ENCODE measurements around the gene FSTL4. TPM values are rescaled to one million over a fixed set of nuclear protein-coding genes. Genes with fewer than 3 reads are reported as not detected.

The FSTL4 gene
- total and polyA plus RNA-seq, 2 of the 4 experiments (the other 2 are of a cell fraction): 0.18 TPM; not detected in 1

DNA sequence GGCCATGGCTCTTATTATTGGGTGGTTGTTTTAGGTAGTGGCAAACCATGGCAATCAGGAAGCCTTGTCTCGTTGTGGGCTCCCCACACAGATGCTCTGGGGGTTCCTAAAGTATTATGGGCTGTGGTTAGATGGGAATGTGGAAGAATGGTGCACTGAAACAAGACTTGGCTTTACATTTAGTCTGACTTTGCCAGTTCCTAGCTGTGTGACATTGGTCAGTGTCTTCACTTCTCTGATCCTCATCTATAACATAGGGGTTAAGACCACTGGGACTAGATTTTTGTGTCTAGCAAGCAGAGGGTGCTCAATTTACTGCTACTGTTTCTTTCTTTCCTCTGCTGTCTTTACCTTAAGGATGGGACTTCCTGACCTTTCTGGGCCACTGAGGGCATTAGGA, 411.0 kb downstream of the FSTL4 start:
- H3K27me3 ChIP-seq (ENCODE audit: control insufficient read depth, insufficient read depth, low read length): peaks cover 38% of the 10 kb centered on the region
- no peaks in the 10 kb centered on the region for H3K36me3 ChIP-seq (ENCODE audit: control insufficient read depth, insufficient read depth, low read length)
- H2BK20ac ChIP-seq (ENCODE audit: low read depth, low read length): no peak overlapping the region
- H2BK5ac ChIP-seq (ENCODE audit: low read depth, low read length, poor library complexity, severe bottlenecking): no peak overlapping the region
- DNase-seq (no peak), ATAC-seq (ENCODE audit: low read depth) (no peak)
- no peak overlapping the region for H4K8ac ChIP-seq (ENCODE audit: low read depth in 2 of 2, low read length in 2 of 2)
- BruUV-seq (replicated peaks): no TSS peak
- no peak overlapping the region for H2BK120ac ChIP-seq (ENCODE audit: low read depth, low read length)
- no peak overlapping the region for H4K5ac ChIP-seq (ENCODE audit: low read depth, low read length)
- H2AK9ac ChIP-seq (replicated peaks; ENCODE audit: low read depth, low read length, poor library complexity): no peak overlapping the region
- H3K14ac ChIP-seq (replicated peaks; ENCODE audit: low read depth, low read length): no peak overlapping the region
- H4K91ac ChIP-seq (ENCODE audit: insufficient read depth, low read depth, low read length): no peak overlapping the region
- CTCF ChIA-PET: no interaction called here
- dilution Hi-C loops (cut with HindIII; ENCODE audit: low sequenced_read_pairs, unreplicated experiment): no loop called here
- H3K9ac ChIP-seq (ENCODE audit: low read depth, low read length): no peak overlapping the region
- H3K9me1 ChIP-seq (ENCODE audit: insufficient read depth, low read length): no peaks in the 10 kb centered on the region
- H3K27ac ChIP-seq (ENCODE audit: insufficient read depth, low read length): no peak overlapping the region
- in situ Hi-C loops (cut with MboI; ENCODE audit: low sequenced_read_pairs): no loop called here
- TF ChIP-seq CHD1 (IDR thresholded peaks at IDR 0.05; ENCODE audit: low read depth, low read length): no peak
- TF ChIP-seq, protein P1, sequence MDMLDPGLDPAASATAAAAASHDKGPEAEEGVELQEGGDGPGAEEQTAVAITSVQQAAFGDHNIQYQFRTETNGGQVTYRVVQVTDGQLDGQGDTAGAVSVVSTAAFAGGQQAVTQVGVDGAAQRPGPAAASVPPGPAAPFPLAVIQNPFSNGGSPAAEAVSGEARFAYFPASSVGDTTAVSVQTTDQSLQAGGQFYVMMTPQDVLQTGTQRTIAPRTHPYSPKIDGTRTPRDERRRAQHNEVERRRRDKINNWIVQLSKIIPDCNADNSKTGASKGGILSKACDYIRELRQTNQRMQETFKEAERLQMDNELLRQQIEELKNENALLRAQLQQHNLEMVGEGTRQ (IDR thresholded peaks at IDR 0.05; ENCODE audit: low read depth, low read length): no peak
- TF ChIP-seq FOS (IDR thresholded peaks at IDR 0.05; ENCODE audit: low read depth, low read length): no peak
- no peak for TF ChIP-seq POLR2A (IDR thresholded peaks at IDR 0.05; ENCODE audit: low read depth, low read length)
- TF ChIP-seq RAD21 (IDR thresholded peaks at IDR 0.05; ENCODE audit: low read length): no peak
- TF ChIP-seq MAFK (IDR thresholded peaks at IDR 0.05; ENCODE audit: low read depth, low read length): no peak
- H2AFZ ChIP-seq (replicated peaks; ENCODE audit: low read length, poor library complexity): no peak overlapping the region
- POLR2A ChIA-PET (ENCODE audit: unreplicated experiment): no interaction called here
- H3K9me3 ChIP-seq (ENCODE audit: control insufficient read depth, insufficient read depth, low read length): peaks cover 4% of the 10 kb centered on the region; the same call in 1 of the 2 replicates
- H3K4me1 ChIP-seq (ENCODE audit: control insufficient read depth, insufficient read depth, low read length): peaks cover 2% of the 10 kb centered on the region; the same call in 1 of the 2 replicates
- no peaks in the 10 kb centered on the region for H3K79me1 ChIP-seq (ENCODE audit: low read depth in 1 of 2, low read length in 2 of 2)
- no peak overlapping the region for H3K56ac ChIP-seq (ENCODE audit: extremely low read depth, insufficient read depth, low read length)
- H3K18ac ChIP-seq (ENCODE audit: low read depth, low read length): no peak overlapping the region
- H3K23ac ChIP-seq (ENCODE audit: low read depth, low read length): no peak overlapping the region
- no CpG with 5 or more reads among the region's 1 CpG for WGBS, 2 experiments (ENCODE audit: extremely low coverage in 2 of 2, insufficient read length in 1 of 2)
- H4K20me1 ChIP-seq (ENCODE audit: insufficient read depth, low read length): no peaks in the 10 kb centered on the region
- H3K4me3 ChIP-seq (ENCODE audit: insufficient read depth, low read depth, low read length): no peak overlapping the region
- intact Hi-C loops (cut with micrococcal nuclease): no loop called here
- no peak overlapping the region for H3K4ac ChIP-seq (ENCODE audit: low read depth, low read length)
- no peak overlapping the region for H2AK5ac ChIP-seq (ENCODE audit: low read depth, low read length)
- no peak overlapping the region for H2BK15ac ChIP-seq (ENCODE audit: low read depth, low read length)
- no peak overlapping the region for H3K4me2 ChIP-seq (ENCODE audit: low read depth, low read length)

All from IMR-90 (cell line).